GM21619 (cell line): Measurements from ENCODE around the gene FBXO7.

Source experiments
- ATAC-seq: cut with Tn5 transposase; IDR thresholded peaks from one replicate; pipeline ENCODE4 v1.9.1; 2021; ENCODE audit not compliant: unreplicated experiment

FBXO7 gene

DNA sequence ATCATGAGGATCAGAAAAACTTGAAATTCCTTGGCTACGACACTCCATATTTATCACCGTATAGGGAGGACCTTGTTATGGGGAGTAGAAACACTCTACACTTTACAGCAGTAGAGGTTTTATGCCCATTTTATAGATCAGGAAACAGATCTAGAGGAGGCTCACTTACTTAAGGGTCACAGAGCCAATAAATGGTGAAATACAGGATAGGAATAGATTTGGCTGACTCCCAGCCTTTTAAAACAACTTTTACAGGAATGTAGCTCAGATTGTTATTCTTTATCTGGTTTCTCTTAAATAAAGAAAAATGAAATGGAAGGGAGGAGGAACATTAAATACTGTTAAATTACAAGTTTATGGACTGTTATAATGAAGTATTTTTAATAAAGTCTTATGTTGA, 14.8 kb downstream of the FBXO7 start:
- ATAC-seq = no peak

DNA sequence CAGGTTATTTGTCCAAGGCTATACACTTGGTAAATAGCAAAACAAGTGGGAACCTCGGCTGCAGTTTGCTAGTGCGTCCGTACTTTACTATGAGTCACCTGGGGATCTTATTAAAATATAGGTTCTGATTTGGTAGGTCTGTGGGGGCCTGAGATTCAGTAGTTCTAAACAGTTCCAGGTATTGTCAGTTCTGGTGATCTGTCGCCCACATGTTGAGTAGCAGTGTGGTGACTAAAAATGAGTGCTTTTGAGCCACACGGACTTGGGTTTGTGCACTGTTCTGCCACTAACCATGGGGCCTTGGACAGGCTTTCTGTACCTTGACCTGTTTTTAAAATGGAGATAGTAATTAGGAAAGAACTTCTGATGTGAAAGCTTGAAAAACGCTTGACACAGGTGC, 15.7 kb downstream of the FBXO7 start:
- ATAC-seq = no peak

DNA sequence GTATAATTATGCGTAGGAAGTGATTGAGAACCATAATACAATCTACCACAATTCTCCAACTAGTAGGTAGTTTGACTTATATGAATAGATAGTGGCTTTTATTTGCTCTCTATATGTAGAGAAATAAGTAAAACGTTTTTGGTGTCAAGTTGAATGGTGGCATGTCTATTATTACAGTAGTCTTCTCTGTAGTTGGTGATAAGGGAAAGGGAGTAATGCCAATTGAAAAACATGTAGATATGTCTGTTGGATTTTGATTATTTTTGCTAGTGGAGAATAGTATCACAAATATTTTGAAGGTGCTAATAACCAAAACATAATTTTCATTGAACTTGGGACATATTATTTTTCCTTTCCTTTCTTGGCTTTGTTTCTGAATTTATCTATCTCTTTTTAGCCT, 17.5 kb downstream of the FBXO7 start:
- no peak for ATAC-seq

DNA sequence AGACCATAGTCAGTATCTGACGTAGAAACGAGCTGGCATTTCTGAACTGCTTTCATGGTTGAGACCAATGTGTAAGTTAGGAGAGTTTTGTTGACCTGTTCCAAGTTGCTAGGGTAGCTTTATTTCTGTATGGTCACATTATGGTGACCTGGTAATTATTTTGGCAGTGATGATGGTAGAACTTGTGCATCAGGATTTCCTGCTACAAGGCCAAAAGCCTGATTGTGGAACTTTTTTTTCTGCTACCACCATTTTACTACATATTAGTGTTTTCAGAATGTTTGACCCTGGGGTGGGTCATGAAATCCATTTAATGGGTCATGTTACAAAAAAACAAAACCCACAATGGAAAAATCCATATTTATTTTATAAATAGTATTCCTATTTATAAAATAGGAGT, 18.9 kb downstream of the FBXO7 start:
- ATAC-seq = no peak

DNA sequence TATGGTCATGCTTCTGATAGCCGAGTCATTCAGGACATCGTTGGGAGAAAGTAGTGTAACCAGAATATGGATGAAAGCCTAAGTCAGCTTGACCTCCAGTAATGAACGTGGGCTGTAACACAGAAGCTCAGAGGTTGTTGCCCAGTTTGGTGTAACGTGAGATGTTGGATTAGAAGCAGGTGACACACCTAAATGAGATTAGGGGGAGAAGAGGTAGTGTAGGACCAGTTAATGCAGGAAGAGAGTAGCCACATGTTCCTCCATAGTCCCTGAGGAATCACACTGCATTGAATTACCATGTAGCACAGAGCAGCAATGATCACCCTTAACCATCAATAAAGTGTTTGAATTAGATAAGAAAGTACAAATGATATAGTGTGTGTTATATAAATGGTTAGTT, 20.4 kb downstream of the FBXO7 start:
- ATAC-seq = no peak

DNA sequence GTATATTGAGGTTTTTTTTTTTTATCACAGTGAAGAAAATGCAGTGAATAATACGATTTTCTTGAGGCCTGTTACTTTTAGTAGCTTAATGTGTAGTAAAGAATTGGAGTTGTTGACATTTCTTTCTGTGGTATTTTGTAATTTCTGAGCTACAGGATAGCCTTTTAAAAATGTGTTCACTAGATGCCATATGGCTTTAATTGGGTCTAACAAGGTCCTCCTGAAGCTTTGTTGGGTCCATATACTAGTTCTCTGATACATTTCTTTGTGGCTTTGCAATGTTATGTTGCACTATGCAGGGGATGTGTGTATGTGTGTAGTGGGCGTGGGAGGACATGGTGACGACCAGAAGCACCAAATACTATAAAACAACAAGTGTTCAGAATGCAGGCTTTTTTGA, 25.1 kb downstream of the FBXO7 start:
- ATAC-seq = no peak

DNA sequence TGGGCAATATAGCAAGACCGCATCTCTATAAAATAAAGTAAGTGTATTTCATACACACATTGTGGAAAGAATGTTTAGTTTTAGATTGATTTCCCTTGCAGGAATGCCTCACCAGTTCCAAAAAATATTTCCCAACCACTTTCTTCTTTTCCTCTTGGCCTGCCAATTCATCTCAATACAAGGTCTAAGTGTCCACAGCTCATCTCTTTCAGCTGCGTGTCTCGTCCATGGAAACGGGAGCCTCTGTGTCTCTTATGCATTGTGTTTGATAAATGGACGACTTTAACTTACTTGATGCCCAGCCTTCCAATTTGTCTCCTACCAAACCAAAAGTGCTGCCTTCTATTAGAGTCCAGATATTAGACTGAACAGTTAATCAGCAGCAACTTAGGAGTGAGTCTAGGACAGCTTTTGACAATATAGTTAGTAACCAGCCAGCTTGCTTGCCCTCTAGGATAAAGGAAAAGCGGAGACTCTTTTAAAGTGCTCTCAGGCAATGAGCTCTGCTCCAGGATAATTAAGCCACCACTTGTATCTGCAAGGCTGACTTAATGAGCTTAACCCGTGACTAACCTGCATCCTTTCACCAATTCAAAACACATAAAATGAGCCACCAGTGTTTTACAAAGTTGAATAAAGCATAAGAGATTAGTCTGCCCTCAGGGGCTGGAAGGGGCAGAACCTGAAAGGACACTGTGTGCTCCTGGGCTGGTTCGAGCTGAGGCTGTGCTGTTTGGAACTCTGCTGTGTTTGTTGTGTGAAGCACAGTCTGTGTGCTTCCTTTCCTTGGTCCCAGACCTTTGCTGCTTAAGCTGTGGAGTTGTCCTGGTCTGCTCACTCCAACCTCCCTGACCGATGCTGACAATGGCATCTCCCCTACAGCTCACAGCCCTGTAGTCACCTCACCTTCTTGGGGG, 27.5 kb downstream of the FBXO7 start:
- no peak for ATAC-seq

DNA sequence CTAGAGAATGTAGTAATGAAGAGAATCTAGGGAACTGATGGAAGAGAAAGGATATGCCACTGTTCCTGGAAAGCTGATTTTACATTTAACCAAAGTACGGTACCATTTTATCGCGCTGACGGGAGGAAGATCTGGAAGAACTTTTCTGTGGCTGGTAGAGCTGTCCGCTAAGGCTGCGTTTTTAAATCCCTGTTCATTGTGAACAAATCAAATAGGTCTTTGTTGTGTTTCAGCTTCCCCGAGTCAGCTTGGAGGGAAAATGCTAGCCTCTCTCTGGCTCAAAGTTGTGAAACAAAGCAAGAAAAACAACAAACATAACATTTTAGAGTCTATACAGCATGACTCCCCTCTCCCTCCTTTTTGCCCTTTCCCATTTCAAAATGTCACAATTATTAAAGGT, 34.4 kb downstream of the FBXO7 start:
- no peak for ATAC-seq

DNA sequence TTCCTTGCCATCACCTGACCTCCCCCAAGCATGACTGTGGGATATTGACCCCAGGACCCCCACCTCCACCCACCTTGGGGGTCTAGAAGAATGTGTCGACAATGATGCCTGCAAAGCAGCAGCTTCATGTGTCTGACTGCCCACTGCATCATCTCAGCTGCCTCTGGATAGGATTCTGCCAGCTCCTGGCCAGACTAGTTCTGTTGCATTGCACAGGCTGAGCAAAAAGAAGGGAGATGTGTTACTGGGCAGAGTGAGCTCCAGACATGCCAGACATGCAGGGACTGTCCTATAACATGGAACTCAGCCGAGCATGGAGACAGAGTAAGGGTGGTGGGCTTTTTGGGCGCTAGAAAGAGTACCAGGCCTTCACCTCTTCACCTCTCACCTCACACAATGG, 36.7 kb downstream of the FBXO7 start:
- ATAC-seq = no peak

DNA sequence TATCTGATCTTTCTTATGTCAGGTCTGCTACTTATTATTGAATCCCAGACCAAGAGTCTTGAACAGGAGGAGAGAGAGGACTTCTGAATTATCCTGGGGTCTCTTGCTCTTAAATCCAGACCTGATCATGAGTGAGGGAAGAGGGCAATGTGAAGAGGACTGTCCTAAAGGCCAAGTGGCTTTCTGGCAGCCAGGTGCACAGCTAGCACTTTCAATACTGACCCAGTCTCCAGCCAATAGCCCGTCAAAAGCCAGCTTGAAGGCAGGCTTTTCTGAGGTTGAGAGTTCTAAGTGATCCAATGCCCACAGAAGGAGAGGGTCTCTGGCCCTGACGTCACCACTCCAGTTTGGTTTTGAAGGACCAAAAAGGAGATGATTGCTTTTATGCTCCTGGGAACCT, 37.2 kb downstream of the FBXO7 start:
- no peak for ATAC-seq

DNA sequence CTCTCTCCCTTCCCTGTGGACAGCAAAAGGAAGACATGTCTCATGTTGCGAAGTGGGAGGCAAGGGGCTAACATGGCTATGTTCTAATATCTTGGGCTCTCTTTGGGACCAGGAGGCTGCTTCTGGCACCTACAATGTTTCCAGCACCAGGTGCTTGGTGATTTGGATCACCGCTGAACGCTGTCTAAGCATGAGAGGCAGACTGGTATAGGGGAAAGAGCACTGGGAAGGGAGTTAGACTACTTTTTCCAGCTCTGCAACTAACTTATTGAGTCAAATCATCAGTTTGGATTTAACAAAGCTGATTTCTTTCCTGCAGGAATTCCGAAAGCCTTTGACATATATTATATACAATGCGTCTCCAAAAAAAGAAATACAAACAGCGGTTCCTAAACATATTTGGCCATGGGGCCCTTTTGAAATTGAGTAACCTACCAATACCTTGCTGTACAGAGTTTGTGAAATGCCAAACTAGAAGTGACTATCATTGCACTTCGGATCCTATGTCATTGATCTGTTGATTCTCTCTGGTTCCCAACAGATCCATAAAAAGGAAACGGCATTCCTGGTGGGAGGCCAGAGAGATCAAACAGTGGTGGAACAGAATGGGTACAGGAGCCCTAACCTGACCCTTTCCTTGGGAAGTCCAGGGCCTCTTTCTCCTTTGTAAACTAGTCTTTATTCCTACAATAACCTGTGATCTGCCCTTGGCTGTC, 37.8 kb downstream of the FBXO7 start:
- no peak for ATAC-seq

DNA sequence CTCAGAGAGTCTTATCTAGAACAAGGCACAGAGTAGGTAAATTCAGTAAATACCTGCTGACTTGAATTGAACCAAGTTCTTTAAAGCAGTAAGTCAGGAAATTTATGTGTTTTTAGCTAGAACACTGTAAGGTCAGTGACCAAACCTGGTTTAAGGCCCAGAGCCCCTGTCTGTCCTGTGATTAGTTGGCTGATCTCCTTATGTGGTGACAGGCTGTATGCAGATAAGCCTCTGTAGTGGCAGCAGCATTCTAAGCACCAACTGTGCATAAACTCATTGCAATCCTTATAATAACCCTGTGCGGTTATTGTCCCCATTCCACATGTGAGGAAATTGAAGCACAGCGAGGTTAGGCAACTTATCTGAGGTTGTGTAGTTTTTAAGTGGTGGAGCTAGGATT, 40.5 kb downstream of the FBXO7 start:
- no peak for ATAC-seq

DNA sequence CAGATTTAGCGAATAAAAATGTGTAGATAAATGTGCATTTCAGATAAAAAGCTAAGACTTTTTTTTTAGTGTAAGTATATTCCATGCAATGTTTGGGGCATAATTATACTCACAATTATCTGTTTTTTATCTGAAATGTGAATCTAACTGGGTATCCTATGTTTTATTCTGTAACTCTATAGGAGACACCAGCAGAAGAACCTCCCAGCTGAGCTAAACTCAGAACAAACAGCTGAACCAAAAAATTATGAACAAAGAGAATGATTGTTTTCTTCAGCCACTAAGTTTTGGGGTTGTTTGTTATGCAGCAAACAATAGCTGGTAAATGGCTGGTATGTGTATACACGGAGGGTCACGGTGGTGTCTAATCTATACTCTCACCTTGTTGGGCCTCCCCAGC, 42.9 kb downstream of the FBXO7 start:
- ATAC-seq = no peak

DNA sequence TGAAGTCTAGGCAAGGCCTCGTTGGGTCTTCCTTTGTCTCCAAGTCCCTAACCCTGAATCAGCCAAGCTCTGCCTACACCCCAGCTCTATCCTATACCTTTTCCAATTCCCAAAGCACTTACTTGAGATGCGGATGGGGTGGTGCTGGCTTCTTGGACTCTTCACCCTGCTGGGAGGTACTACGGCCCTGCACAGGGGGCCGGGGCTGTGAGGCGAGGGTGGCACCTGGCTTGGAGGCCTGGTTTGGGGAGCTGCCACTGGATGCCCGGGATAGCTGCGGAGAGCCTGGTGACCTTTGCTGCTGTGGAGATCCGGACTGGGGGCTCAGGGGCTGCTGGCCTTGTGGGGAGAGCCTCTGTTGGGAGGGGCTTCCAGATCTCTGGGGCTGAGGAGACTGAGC, 43.3 kb downstream of the FBXO7 start:
- no peak for ATAC-seq

DNA sequence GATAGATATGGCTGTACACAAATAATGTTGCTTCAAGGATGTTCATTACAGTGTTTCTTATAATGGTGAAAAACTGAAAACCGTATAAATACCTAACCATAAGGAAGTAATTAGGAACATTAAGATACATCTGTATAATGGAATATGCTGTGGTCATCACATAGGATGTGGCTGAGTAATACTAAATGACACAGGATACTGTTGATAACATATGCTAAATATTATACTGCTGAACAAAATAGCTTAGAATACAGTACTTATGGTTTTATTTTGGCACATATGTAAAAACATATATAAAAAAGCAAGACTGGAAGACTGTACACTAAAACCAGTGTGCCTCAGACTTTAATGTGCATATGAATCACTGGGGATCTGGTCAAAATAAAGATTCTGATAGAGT, 43.8 kb downstream of the FBXO7 start:
- no peak for ATAC-seq

DNA sequence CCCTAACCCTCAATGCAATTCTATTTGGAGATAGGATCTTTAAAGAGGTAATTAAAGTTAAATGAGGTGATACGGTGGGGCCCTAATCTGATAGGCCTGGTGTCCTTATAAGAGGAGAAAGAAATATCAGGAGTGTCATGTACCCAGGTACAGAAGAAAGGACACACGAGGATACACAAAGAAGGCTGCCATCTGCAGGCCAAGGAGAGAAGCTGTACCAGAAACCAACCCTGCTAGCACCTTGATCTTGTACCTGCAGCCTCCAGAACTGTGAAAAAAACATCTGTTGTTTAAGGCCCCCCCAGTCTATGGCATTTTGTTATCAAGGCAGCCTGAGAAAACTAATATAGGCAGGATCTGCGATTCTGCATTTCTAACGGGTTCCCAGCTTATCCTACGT, 44.2 kb downstream of the FBXO7 start:
- no peak for ATAC-seq

DNA sequence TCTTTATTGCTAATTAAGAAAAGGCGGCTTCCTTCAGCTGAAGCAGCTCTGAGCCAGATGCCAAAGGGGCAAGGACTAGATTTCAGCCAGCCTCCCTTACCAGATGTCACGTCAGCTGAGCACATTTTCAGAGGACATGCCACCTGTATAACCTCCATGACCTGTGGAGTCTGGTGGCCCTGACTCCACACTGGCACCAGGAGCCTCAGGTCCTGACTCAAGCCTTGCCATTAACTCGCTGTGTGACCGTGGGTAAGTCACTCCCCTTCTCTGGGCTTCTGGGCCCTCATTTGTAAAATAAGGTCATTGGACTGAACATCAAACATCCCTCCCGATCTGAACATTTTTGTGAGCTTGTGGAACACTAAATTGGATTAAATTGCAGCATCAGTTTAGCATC, 46.0 kb downstream of the FBXO7 start:
- no peak for ATAC-seq

DNA sequence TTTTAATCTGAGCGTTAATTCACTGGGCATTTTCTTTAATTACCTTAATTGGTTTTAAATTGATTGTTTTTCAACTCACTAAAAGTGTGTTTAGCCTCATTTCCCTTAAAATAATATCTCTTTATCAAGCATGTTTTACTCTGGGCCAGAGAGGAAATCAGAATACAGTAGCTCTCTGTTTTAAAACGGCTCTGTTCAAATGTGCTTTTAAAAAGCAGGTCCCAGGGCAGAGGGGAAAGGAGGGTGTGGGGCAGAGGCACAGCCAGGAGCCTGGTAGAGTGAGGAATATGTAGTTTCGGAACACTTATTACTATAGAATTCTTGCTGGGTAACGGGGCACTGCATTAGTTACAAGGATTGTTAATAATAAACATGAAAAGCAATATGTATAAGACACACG, 47.6 kb downstream of the FBXO7 start:
- ATAC-seq = no peak

DNA sequence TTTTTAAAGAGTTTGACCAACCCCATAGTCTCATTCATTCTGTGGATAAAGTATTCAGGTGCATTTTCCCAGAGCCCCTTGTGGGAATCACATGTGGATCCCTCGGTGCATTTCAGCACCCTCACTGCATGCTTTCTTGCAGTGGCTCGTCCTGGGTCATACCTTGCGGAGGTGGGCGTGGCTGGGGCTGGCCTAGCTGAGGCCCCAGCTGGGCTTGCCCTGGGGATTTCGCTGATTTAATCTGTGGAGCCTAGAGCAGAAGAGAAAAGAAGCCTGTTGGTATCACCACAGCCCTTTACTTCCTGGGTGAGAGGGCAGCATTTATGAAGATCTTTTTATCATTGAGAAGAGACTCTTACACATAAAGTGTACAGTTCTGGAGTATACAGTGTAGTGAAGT, 53.1 kb downstream of the FBXO7 start:
- no peak for ATAC-seq

DNA sequence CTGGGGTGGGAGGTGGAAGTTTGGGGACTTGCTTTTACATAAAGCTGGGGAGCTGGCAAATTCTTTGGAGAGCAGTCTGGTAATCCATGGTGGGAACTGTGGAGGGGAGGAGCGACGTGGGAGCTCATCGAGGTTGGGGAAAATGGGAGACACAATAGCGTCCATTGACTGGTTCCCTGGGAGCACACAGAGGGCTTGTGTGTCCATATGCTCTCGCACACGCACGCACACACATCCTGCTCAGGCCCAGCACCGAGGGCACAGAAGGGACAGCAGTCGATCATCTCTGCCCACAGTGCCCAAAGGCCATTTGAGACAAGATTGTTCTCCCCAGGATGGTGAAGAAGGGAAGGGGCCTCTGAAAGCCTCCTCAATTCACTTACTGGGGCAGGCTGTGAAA, 53.7 kb downstream of the FBXO7 start:
- ATAC-seq = no peak

DNA sequence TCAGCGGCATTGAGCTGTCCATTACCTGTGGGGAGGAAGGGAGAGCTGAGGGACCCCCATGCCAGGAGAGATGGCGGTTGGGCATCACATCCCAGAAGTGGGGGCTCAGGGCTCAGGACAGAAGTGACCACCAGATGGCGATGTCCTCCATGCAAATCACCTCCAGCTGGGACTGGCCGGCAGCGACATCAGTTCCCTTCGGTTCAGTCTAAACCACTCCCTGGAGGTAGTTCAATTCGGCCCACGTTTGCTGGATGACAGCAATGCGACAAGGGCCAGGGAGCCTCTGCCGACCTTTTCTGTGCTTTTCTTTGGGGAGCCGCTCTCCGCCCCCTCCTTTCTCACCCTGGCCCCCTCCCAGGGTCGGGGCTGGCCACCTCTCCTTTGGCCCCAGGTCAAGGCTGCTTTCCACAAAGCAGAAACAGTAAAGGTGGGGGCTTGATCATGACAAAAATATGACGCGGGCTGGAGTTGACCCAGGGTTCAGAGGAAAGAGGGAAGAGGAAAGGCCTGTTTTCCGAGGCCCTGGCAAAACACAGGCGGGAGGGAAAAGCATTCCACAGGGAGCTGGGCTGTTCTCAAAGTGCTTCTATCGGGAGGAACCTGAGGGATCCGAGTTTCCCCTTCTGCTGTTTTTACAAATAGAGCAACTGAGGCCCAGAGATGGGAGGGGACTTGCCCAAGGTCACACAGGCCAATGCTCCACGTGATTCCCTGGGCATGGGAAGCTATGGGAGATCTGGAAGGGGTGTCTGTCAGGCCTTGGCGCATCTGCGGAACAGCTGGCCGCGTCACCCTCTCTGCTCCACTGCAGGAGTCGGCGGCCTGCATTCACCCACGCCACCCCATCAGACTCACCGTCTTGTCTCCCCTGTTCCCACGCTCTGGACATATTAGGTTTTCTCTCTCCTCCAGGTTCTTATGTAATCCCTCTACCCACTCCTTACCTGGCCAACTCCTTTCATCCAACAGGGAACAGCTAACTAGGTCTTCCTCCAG, 54.7 kb downstream of the FBXO7 start:
- ATAC-seq = no peak
